GM21737 (cell line): ENCODE results near the gene ZNF398.
"Not testable (repeated sequence)": the region's sequence is repeated elsewhere in the genome, so short reads cannot be mapped to it uniquely, and the experiment has no call there.

Experiments used
- ATAC-seq: cut with Tn5 transposase; IDR thresholded peaks from one replicate; pipeline ENCODE4 v1.9.1; 2021; ENCODE audit warnings: mild to moderate bottlenecking, moderate library complexity; ENCODE audit not compliant: unreplicated experiment

The ZNF398 gene

DNA sequence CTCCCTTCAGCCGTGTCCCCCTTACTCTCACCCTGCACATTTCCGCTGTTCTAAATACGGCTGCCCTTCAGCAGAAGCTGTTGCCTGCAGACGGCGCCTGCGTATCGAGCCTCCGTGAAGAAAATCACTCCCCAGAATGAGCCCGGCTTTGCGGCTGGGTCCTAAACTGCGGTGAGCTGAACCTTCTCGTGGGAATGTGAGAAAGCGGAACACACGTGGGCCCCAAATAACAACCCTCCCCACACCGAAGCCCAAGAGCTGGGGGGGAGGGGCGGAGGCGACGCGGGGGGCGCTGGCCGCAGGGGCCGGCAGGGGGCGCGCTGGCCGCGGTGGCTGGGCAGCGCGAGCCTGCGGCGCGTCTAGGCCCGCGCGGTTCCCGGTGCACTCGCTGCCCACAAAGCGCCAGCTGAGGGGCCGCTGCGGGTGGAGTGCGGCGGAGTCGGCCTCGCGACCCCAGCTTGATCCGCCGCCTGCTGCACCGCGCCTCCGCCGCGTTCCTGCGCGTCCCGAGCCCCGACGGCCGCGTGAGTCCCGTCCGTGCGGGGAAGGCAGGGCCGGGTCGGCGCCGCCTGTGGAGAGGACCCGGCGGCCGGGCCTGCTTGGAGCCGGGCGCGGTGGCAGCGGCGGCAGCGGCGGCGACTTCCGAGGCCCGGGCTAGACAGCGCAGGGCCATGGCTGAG, at the start of gene ZNF398:
TSS of gene ZNF398 (plus strand) at position 382 of the 680 bp plus-strand sequence. CDS start at position 672, 290 bp downstream.
- ATAC-seq: peak; percentile 64

GRCh38 chr7:149099058-149099457, 48.2 kb upstream of the ZNF398 start:
- no peak for ATAC-seq

- no peak for ATAC-seq
Measured at GRCh38 chr7:149100821-149101220, 46.4 kb upstream of the ZNF398 start.

- no peak for ATAC-seq
Measured at GRCh38 chr7:149102666-149103065, 44.6 kb upstream of the ZNF398 start.

DNA sequence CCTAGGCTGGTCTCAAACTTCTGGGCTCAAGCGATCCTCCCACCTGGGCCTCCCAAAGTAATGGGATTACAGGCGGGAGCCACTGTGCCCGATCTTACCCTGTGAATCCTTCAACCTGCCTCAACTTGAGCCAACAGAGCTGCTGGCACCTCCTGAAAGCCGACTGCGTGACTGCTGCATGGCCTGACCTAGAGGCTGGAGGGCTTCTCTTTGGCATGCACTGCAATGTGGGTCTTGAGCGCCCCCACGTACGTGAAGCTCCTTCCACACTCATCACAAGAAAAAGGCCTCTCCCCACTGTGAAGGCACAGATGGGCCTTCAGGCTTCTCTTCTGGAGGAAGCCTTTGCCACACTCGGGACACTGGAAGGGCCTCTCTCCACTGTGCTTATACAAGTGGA, 43.8 kb upstream of the ZNF398 start:
- no peak for ATAC-seq

GRCh38 chr7:149104214-149104613, 43.0 kb upstream of the ZNF398 start:
- ATAC-seq: no peak

GRCh38 chr7:149104749-149105148, 42.5 kb upstream of the ZNF398 start:
- ATAC-seq: no peak

DNA sequence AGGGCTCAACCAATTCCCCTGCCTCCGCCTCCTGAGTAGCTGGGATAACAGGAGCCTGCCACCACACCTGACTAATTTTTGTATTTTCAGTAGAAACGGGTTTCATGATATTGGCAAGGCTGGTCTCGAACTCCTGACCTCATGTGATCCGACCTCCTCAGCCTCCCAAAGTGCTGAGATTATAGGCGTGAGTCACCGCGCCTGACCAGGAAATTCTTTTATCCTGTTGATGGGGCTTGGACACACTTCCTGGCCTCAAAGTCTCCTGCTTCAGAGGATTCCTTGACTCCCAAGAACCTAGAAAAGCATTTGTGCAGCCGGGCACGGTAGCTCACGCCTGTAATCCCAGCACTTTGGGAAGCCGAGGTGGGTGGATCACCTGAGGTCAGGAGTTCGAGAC, 37.3 kb upstream of the ZNF398 start:
- ATAC-seq: no peak

DNA sequence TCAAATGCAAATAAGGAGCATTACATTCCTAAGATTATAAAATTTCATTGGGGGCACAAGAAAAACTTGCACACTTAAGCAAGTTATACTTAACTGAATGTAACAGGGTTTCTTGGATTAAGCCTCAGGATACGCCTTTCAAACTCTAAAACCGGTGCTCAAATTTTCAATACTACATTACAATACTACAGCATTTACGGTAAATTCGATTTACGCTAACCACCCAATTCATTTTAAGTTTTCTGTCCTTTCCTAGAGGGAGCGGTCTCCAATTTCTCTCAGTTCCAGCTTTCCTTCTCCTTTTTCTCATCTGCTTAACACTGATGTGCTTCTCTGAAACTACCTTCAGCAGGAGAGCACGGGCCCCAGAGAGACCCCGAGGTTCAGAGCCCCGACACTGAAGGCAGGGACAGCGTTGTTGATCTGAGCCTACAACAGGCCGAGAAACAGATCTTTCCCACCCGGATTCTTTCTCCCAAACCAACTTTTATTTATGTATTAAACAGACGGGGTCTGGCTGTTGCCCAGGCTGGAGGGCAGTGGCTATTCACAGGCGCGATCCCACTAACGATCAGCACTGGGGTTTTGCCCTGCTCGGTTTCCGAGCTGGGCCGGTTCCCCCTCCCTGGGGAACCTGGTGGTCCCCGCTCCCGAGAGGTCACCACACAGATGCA, 21.9 kb upstream of the ZNF398 start:
- ATAC-seq: no peak

DNA sequence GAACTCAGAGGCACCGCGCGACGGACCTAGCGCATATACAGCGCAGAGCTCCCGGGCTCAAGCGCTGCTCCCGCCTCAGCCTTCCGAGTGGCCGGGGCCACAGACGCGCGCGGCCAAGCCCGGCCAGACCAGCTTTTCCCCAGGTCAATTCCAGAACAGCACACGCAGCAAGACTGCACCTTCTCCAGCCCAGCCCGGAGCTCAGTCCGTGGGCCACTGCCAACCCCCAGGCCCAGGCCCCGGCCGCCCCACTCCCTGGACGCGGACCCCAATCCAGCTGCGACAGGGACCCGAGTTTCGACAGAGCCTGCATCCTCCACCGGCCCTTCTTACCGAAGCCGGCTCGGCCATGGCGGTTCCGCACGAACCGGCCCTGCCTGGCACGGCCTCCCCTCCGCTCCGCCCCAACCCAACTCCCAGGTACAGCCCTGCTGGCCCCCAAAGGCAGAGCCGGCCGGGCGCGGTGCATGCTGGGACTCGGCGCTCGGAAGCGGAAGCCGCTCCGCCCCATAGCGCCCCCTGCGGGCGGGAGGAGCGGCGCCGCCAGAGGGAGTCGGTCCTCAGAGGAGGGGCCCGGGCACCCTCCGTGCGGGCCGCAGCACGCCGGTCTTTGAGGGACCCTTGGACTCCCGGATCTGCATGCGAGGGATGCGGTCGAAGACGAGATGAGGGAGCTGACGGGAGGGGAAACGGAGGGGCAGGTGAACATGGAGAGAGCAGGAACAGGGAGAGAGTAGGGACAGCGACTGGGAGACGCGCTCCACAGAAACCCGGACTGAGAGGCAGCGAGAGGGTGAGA, 21.2 kb upstream of the ZNF398 start, which contains the start of gene ZNF425:
TSS of gene ZNF425 (minus strand) at position 462 of the 799 bp plus-strand sequence. CDS start at position 351, 111 bp downstream.
- peak; percentile 89 for ATAC-seq

GRCh38 chr7:149126662-149127266, 20.5 kb upstream of the ZNF398 start:
- peak; percentile 47 for ATAC-seq

- no peak for ATAC-seq
Measured at GRCh38 chr7:149130572-149131198, 16.6 kb upstream of the ZNF398 start.

- no peak for ATAC-seq
Measured at GRCh38 chr7:149133028-149133710, 14.1 kb upstream of the ZNF398 start.

DNA sequence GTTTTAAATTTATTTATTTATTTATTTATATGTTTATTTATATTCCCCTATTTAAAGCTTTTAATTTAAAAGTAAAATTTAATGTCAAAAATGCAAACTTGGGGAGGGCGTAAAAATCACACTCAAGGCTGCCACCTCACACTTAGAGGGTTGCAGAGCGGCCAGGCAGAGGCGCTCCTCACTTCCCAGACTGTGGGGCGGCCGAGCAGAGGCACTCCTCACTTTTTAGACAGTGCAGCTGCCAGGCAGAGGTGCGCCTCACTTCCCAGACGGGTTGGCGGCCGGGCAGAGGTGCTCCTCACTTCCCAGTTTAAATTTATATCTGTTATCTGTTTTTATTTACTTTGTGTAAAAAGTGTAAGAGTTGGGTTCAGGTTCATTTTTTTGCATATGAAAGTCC, 11.1 kb upstream of the ZNF398 start:
- ATAC-seq: no peak

- no peak for ATAC-seq
Measured at GRCh38 chr7:149140831-149141230, 6.4 kb upstream of the ZNF398 start.

DNA sequence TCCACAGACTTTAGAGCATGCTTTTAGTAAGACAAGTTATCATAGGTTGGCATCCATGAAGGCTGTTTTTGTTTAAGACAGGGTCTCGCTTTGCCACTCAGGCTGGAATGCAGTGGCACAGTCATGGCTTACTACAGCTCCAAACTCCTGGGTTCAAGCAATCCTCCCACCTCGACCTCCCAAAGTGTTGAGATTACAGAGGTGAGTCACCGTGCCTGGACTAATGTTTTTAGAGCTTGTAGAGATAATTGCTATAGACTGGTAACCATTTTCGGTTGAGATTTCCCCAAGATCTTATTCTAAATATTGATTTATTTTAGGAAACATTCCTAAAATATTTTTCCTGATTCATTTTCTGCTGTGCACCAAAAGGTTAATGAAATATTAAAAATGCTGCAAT, 5.4 kb upstream of the ZNF398 start:
- ATAC-seq: no peak

GRCh38 chr7:149144436-149144922, 2.8 kb upstream of the ZNF398 start:
- ATAC-seq: not testable (repeated sequence)

DNA sequence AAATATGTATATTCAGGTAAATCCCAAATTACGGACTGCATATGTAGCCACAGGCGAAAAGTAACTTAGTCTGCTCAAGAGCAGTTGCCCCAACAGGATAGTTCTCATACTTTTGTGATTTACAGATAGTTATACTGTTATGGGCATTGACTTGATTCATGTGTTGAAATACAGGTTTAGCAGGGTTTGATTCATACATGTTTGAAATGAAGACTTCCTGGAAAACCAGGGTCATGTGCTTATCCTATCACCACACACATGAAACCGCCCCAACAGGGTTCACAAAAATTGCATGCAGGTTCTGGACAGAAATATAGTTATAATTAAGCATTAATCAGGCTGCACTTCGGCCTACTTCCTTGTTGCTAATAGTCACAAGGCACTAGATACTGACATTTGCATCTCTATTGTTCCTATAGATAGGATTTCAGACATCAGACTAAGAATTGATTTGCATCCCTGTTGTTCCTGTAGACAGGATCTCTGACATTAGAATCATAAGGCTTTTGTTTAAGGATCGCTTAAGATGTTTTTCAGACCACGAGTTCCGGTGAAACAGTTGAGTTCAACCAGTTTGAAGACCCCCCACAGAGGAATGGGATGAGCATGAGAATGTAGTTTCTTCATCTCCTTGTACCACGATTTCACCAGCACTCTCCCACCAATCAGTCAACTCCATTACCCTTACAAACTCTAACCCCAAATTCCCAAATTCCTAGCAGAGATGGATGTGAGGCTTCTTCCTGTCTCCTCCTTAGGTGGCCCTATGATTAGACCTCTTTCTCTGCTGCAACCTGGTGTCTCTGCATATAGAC, 2.0 kb upstream of the ZNF398 start:
- ATAC-seq: no peak
